ENCODE results near the gene ARIH2. TPM values are rescaled to one million over a fixed set of nuclear protein-coding genes. Genes with fewer than 3 reads are reported as not detected.

Gene ARIH2
- total RNA-seq, 4 donors from 2014 or later, result 78.9 to 109 (median 97.5) TPM

DNA sequence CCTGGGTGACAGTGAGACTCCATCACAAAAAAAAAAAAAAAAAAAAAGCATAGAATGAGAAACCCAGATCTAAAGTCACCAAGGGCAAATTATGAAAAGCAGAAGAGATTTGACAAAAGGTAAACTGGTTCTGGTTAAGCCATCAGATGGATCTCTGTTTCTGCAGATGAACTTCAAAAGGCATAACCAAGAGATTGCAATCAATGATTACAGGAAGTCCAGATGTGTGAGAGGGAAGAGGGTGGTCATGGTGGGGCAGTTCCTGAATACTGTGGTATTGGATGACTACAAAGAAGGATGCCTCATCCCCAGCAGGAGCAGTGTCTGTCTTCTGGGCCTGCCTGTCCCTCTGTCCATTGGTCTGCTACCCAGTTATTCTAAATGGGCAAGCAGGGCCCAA, 75.2 kb downstream of the ARIH2 start:
- no peak overlapping the region for H3K4me3 ChIP-seq
- no peak overlapping the region for H3K27ac ChIP-seq (replicated peaks in 1 of 4)
- H3K27me3 ChIP-seq, result no peaks in the 10 kb centered on the region
- TF ChIP-seq EP300 (IDR thresholded peaks at IDR 0.05), result no peak
- TF ChIP-seq, protein P1, sequence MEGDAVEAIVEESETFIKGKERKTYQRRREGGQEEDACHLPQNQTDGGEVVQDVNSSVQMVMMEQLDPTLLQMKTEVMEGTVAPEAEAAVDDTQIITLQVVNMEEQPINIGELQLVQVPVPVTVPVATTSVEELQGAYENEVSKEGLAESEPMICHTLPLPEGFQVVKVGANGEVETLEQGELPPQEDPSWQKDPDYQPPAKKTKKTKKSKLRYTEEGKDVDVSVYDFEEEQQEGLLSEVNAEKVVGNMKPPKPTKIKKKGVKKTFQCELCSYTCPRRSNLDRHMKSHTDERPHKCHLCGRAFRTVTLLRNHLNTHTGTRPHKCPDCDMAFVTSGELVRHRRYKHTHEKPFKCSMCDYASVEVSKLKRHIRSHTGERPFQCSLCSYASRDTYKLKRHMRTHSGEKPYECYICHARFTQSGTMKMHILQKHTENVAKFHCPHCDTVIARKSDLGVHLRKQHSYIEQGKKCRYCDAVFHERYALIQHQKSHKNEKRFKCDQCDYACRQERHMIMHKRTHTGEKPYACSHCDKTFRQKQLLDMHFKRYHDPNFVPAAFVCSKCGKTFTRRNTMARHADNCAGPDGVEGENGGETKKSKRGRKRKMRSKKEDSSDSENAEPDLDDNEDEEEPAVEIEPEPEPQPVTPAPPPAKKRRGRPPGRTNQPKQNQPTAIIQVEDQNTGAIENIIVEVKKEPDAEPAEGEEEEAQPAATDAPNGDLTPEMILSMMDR (IDR thresholded peaks at IDR 0.05), result no peak
- TF ChIP-seq POLR2A (IDR thresholded peaks at IDR 0.05; ENCODE audit: low read depth), result no peak
- no peak for TF ChIP-seq POLR2AphosphoS5 (IDR thresholded peaks at IDR 0.05)
- H3K36me3 ChIP-seq, result peaks cover 0 to 43% (median 15%) of the 10 kb centered on the region in 4 donors
- DNase-seq (ENCODE audit: extremely low spot score), result no peak
- peaks cover 24 to 40% (median 31%) of the 10 kb centered on the region in 4 donors for H3K4me1 ChIP-seq
- H3K9me3 ChIP-seq, result no peaks in the 10 kb centered on the region
- intact Hi-C loops (cut with DNase I), result no loop called here

DNA sequence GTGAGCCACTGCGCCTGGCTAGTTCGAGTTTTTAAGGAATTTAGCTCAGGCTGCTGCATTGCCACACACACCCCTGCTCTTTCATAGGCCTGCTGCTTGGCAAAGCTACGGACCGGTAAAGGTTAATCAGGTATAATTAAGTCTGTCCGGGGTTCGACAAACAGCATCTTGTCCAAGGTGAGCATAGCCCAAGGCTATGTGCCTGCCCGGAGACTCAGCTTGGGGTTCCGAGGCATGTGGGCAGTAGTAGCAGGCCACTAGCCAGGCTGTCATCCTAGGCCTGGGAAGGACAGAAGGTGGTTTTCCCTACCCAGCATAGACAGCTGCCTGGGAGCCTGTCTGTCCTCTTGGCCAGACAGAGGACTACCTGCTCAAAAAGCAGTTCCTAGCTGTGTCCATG, 78.0 kb downstream of the ARIH2 start:
- no peak for DNase-seq (ENCODE audit: extremely low spot score)
- H3K9me3 ChIP-seq, result no peaks in the 10 kb centered on the region
- WGBS, result 84% methylated on average over 5 of the region's 8 CpGs
- H3K27ac ChIP-seq (replicated peaks in 1 of 4), result no peak overlapping the region
- no peaks in the 10 kb centered on the region for H3K27me3 ChIP-seq
- H3K36me3 ChIP-seq, result peaks cover 0 to 43% (median 17%) of the 10 kb centered on the region in 4 donors
- no peak for TF ChIP-seq EP300 (IDR thresholded peaks at IDR 0.05)
- H3K4me1 ChIP-seq, result peaks cover 7 to 15% (median 12%) of the 10 kb centered on the region in 4 donors
- intact Hi-C loops (cut with DNase I), result no loop called here
- no peak overlapping the region for H3K4me3 ChIP-seq

DNA sequence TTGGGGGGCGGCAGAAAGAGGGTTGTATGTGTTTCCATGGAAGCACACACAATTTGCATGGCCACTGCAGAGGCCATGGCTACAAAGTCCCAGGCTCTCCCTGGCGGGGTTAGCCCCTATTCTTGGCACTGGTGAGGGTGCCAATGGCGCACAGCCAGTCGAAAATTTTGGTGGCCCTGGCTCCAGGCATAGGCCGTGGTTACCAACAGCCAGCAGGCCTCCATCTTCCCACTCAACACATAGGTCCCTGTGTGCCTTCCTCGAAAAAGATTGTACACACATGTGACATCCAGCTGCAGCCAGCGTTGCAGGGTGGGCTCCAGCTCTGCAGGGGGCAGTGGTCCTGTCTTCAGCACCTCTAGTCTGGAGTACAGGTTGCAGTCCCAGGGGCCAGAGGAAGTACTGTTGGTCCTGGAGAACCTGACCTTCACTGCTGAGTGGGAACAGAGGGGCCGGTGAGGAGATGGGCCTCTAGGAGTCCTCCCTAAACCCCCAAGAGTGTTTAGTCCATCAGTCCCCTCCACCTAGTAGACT, 78.5 kb downstream of the ARIH2 start:
- peaks cover 0 to 43% (median 19%) of the 10 kb centered on the region in 4 donors for H3K36me3 ChIP-seq
- TF ChIP-seq POLR2A (IDR thresholded peaks at IDR 0.05; ENCODE audit: low read depth) (no peak), POLR2AphosphoS5 (IDR thresholded peaks at IDR 0.05) (no peak)
- intact Hi-C loops (cut with DNase I), result no loop called here

DNA sequence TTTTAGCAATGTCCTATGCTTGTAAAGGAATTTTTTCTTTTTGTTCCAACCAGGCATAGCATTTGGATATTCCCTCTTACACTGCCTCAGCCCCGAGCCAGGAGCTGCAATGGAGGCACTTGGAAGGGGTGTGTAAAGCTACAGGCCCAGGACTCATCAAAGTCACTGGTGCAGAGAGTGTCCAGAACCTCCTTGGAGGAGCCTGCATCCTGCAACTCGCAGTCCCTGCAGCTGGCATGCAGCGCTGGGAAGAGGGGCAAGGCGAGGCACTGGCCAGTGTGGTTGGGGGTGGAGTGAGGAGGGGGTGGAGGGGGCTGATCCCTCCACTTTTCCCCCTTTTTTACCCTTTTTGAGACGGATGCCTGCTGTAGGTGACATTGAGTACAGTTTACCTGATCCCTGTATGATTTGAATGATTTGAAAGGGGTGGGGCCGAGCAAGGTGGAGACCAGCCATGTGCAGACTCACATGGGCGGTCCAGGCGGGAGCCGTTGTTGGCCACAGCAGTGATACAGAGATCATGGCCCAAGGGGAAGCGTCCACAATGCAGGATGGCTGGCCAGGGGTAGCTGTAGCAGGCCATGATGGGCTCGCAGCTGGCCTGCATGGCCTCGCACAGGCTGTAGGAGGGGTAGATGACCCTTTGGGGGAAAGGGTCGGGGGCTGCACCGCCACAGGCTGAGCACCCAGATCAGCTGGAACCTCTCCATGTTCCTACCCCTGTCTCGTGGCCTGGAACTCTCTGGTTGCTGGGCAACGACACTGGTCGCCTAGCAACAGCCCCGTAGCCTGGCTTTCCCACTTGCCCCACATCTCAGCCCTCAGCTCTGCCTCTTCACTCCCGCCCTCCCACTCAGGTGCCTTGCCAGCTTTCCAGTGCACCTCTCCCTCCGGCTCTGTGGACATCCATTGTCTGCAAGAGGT, 79.3 kb downstream of the ARIH2 start:
- no peak for DNase-seq (ENCODE audit: extremely low spot score)
- H3K36me3 ChIP-seq, result peaks cover 0 to 43% (median 21%) of the 10 kb centered on the region in 4 donors
- no peak overlapping the region for H3K27ac ChIP-seq (replicated peaks in 1 of 4)
- peaks cover 0 to 8% (median 0%) of the 10 kb centered on the region in 4 donors for H3K4me1 ChIP-seq
- no peaks in the 10 kb centered on the region for H3K9me3 ChIP-seq
- H3K4me3 ChIP-seq, result no peak overlapping the region
- H3K27me3 ChIP-seq, result no peaks in the 10 kb centered on the region
- intact Hi-C loops (cut with DNase I), result no loop called here
- TF ChIP-seq POLR2A (IDR thresholded peaks at IDR 0.05; ENCODE audit: low read depth) (no peak), POLR2AphosphoS5 (IDR thresholded peaks at IDR 0.05) (no peak), EP300 (IDR thresholded peaks at IDR 0.05) (no peak)
- TF ChIP-seq, protein P1 (IDR thresholded peaks at IDR 0.05), result no peak
- 77% methylated on average over 17 of the region's 20 CpGs for whole genome bisulfite sequencing

More for the DNA sequence above, 78.5 kb downstream of the ARIH2 start:
- no peak for DNase-seq (ENCODE audit: extremely low spot score)
- WGBS, result 82% methylated on average over 8 of the region's 8 CpGs
- Histone ChIP-seq H3K9me3 (no peaks in the 10 kb centered on the region), H3K4me3 (no peak overlapping the region), H3K4me1 (peaks cover 1 to 10% (median 6%) of the 10 kb centered on the region in 4 donors), H3K27me3 (no peaks in the 10 kb centered on the region), H3K27ac (replicated peaks in 1 of 4) (no peak overlapping the region)

DNA sequence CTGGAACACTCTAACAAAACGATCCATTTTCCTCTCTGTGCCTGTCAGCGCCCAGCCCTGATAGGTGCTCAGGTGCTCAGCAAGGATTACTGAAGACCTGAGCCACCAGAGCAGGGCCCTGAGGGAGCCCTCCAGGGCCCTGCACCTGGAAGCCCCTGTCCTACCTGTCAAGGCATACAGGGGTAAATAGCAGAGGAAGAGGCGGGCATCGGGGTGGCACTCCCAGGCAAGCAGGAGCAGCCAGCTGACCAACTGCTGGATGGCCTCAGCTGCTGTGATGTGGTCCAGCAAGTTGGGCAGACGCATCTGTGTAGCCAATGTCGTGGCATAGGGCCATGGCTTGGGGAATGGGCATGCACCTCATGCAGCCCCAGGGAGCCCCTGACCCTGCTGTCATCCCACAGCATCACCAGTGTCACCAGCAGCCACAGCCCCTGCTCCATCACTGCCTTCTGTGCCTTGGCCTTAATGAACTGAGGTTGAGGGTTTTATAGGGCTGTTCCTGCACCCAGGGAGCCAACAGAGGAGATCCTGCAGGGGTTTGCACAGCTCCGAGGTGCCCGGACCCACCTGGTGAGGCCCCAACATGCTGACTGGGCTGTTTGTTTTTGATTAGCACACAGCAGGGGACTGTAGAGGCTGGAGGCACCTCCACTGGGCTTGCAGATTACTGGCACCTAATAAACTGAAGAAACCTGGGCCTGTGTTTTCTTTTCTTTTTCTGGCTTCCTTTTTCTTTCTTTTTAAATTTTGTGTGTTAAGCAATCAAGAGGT, 80.6 kb downstream of the ARIH2 start:
- peaks cover 0 to 44% (median 16%) of the 10 kb centered on the region in 4 donors for H3K36me3 ChIP-seq
- TF ChIP-seq POLR2AphosphoS5 (IDR thresholded peaks at IDR 0.05) (no peak), POLR2A (IDR thresholded peaks at IDR 0.05; ENCODE audit: low read depth) (no peak), EP300 (IDR thresholded peaks at IDR 0.05) (no peak)
- TF ChIP-seq, protein P1 (IDR thresholded peaks at IDR 0.05), result no peak
- H3K27me3 ChIP-seq, result no peaks in the 10 kb centered on the region
- no peaks in the 10 kb centered on the region for H3K9me3 ChIP-seq
- no peak overlapping the region for H3K27ac ChIP-seq (replicated peaks in 1 of 4)
- intact Hi-C loops (cut with DNase I), result no loop called here
- H3K4me3 ChIP-seq, result no peak overlapping the region
- 55% methylated on average over 2 of the region's 8 CpGs for WGBS
- no peak for DNase-seq (ENCODE audit: extremely low spot score)
- H3K4me1 ChIP-seq, result peaks cover 0 to 8% (median 0%) of the 10 kb centered on the region in 4 donors

Measured in esophagus muscularis mucosa (tissue), 4 donors.